GM12878 (cell line): ENCODE measurements around the gene ISL2. TPM values are rescaled to one million over a fixed set of nuclear protein-coding genes. Genes with fewer than 3 reads are reported as not detected.

Experiments
- ATAC-seq: fragments of 200-7000 bp; cut with Tn5 transposase; 3 replicates; pipeline ENCODE4 v1.9.1; 2020; ENCODE audit warnings: mild to moderate bottlenecking, moderate library complexity
- BruUV-seq: library from RNA; stranded (reverse); fragments of 400-500 nt; replicated peaks from 2 replicates; lab custom pipeline; 2021; lab: Mats Ljungman, UMichigan
- CTCF ChIA-PET: fragments of 300-600 bp; sonication (Branson Sonifier 250); formaldehyde crosslinking; extraction: SDS; loops from one replicate; lab custom pipeline; 2021; ENCODE audit warnings: inconsistent platforms; lab: Yijun Ruan, JAX
- POLR2A ChIA-PET: fragments of 350-600 bp; formaldehyde crosslinking; extraction: SDS; loops from one replicate; lab custom pipeline; 2021; ENCODE audit warnings: inconsistent platforms; lab: Charles Lee
- RAD21 ChIA-PET: fragments of 300-600 bp; sonication (Branson Sonifier 250); formaldehyde crosslinking; loops from one replicate; lab custom pipeline; 2023; ENCODE audit warnings: antibody characterized with exemption; ENCODE audit not compliant: unreplicated experiment; lab: Charles Lee
- SMC1A ChIA-PET: fragments of 300-600 bp; sonication (Branson Sonifier 250); formaldehyde crosslinking; loops from one replicate; lab custom pipeline; 2023; ENCODE audit not compliant: unreplicated experiment, uncharacterized antibody; lab: Charles Lee
- DNase-seq: peaks from one replicate; pipeline ENCODE4 v3.0.0-alpha.2; 2011; ENCODE audit warnings: low read depth, low spot score
- FAIRE-seq: peaks from 3 replicates; lab custom pipeline; 2011; peaks lifted over from hg19 to GRCh38; lab: Jason Lieb, UNC
- H2AFZ ChIP-seq: 2 replicates; pipeline ENCODE4 v1.6.0; 2011; ENCODE audit warnings: low read depth, low read length, control low read depth; ENCODE audit not compliant: control insufficient read depth
- H3K27ac ChIP-seq: 2 replicates; pipeline ENCODE4 v1.5.1; 2011; ENCODE audit warnings: control low read depth; ENCODE audit not compliant: control insufficient read depth, insufficient read depth
- H3K27me3 ChIP-seq, 2 experiments: replicated peaks in 1 of 2; 2 replicates each; pipeline versions ENCODE4 v1.6.0 to v1.6.1; 2011; ENCODE audit warnings: low read length in 1 of 2; ENCODE audit not compliant: control insufficient read depth in 2 of 2, insufficient read depth in 2 of 2
- H3K36me3 ChIP-seq, 2 experiments: 2 replicates each; pipeline ENCODE4 v1.5.1; 2011; ENCODE audit warnings: low read length in 1 of 2; ENCODE audit not compliant: control insufficient read depth in 2 of 2, insufficient read depth in 2 of 2
- H3K4me1 ChIP-seq: 2 replicates; pipeline ENCODE4 v1.6.1; 2011; ENCODE audit warnings: mild to moderate bottlenecking, low read length, moderate library complexity, mixed read lengths; ENCODE audit not compliant: control insufficient read depth, insufficient read depth
- H3K4me2 ChIP-seq: 2 replicates; pipeline ENCODE4 v1.6.0; 2011; ENCODE audit warnings: control low read depth; ENCODE audit not compliant: control insufficient read depth, insufficient read depth
- H3K4me3 ChIP-seq: fragments of 200-600 bp; sonication (generic); 2 replicates; pipeline ENCODE4 v1.5.1; 2016
- H3K79me2 ChIP-seq: 2 replicates; pipeline ENCODE4 v1.6.0; 2011; ENCODE audit warnings: low read length; ENCODE audit not compliant: control insufficient read depth, insufficient read depth
- H3K9ac ChIP-seq: 2 replicates; pipeline ENCODE4 v1.8.0; 2011; ENCODE audit warnings: low read length, control low read depth, mixed read lengths; ENCODE audit not compliant: control insufficient read depth, insufficient read depth
- H3K9me3 ChIP-seq: replicated peaks from 3 replicates; pipeline ENCODE4 v1.5.1; 2011; ENCODE audit warnings: mild to moderate bottlenecking, low read length; ENCODE audit not compliant: control insufficient read depth, insufficient read depth
- H4K20me1 ChIP-seq: 2 replicates; pipeline ENCODE4 v1.6.0; 2011; ENCODE audit not compliant: control insufficient read depth, insufficient read depth
- EZH2 ChIP-seq: IDR thresholded peaks from 2 replicates; pipeline ENCODE4 v1.6.1; 2012; ENCODE audit warnings: low read depth, mild to moderate bottlenecking, control low read depth, inconsistent platforms, low read length, borderline replicate concordance; ENCODE audit not compliant: control insufficient read depth
- KDM1A ChIP-seq: fragments of 200-600 bp; sonication (generic); IDR thresholded peaks from 2 replicates; pipeline ENCODE4 v1.6.1; 2016; ENCODE audit warnings: borderline replicate concordance
- NFYA ChIP-seq: IDR thresholded peaks from 2 replicates; pipeline ENCODE4 v1.6.1; 2011; ENCODE audit warnings: low read depth, mild to moderate bottlenecking, low read length, improper control_type of control experiment, borderline replicate concordance
- NRF1 ChIP-seq: conservative IDR thresholded peaks from 2 replicates; pipeline ENCODE4 v1.6.1; 2011; ENCODE audit warnings: mild to moderate bottlenecking, low read depth, low read length, improper control_type of control experiment
- SRF ChIP-seq, 2 experiments: IDR thresholded peaks; 2 replicates each; pipeline ENCODE4 v1.6.1; 2011; ENCODE audit warnings: low read depth in 2 of 2, low read length in 2 of 2, mild to moderate bottlenecking in 1 of 2, moderate library complexity in 1 of 2
- SUZ12 ChIP-seq: fragments of 200-600 bp; sonication (generic); IDR thresholded peaks from one replicate; pipeline ENCODE4 v1.6.1; 2018; ENCODE audit warnings: antibody characterized with exemption, mild to moderate bottlenecking; ENCODE audit not compliant: unreplicated experiment
- TCF12 ChIP-seq: IDR thresholded peaks from 2 replicates; pipeline ENCODE4 v1.6.1; 2011; ENCODE audit warnings: low read depth, mild to moderate bottlenecking, low read length
- ZBTB33 ChIP-seq: fragments of 450-650 bp; IDR thresholded peaks from 2 replicates; pipeline ENCODE4 v1.6.1; 2017; ENCODE audit warnings: mild to moderate bottlenecking
- ZNF274 ChIP-seq: IDR thresholded peaks from one replicate; pipeline ENCODE4 v1.8.0; 2011; ENCODE audit not compliant: insufficient read length, insufficient read depth
- WGBS: methylation state at CpG from one replicate; pipeline ENCODE4 v1.1.6; 2016; ENCODE audit warnings: low lambda C conversion rate; ENCODE audit not compliant: insufficient replicate concordance, insufficient coverage; ENCODE audit errors: missing lambda C conversion rate; 5-methylcytosine and 5-hydroxymethylcytosine counted together
- in situ Hi-C: fragments of 300-500 bp; cut with MboI; formaldehyde crosslinking; loops from 9 replicates; pipeline ENCODE4 v1.14.3; 2018; ENCODE audit warnings: mixed read lengths
- intact Hi-C: fragments of 100-400 bp; cut with micrococcal nuclease; formaldehyde crosslinking; loops from one replicate; pipeline ENCODE4 v1.14.2; 2022; ENCODE audit not compliant: unreplicated experiment
- polyA plus RNA-seq, 11 experiments: library from polyadenylated mRNA; depleted of rRNA in 4 of 11; unstranded in 6 of 11; stranded (reverse) in 5 of 11; fragments of >200 nt; fragmentation: Nextera tagmentation in 4 of 11; fragmentation: Illumina TruSeq in 1 of 11; extraction: Ambion mirVana in 4 of 11; extraction: Trizol in 1 of 11; gene quantifications; 1 replicate in 1 of 11; 2 replicates in 10 of 11; pipeline versions ENCODE4 v1.2.1 to v1.2.3, GENCODE V29; 2011 to 2016; ENCODE audit warnings: inconsistent platforms in 2 of 11, missing spikeins in 2 of 11, low read depth in 1 of 11
- total RNA-seq, 4 experiments: library from RNA; depleted of rRNA in 3 of 4; stranded (reverse); fragments of >200 nt in 3 of 4; fragmentation: Illumina TruSeq in 1 of 4; extraction: Trizol in 1 of 4; gene quantifications; 2 replicates each; pipeline versions ENCODE4 v1.2.1 to v1.2.3, GENCODE V29; 2013 to 2021

ISL2 gene
- total and polyA plus RNA-seq, 10 of the 15 experiments (the other 5 are each of a cell fraction or from before 2014, with no cell fraction given): 0.05 to 0.26 (median 0.08) TPM; not detected in 7

GRCh38 chr15:76346669-76347481 lies 10.3 kb downstream of the ISL2 start:
- Histone ChIP-seq H4K20me1 (no peaks in the 10 kb centered on the region), H3K4me2 (peak overlapping the region; percentile 100), H3K4me3 (peak overlapping the region; percentile 68), H3K79me2 (no peaks in the 10 kb centered on the region), H2AFZ (peak overlapping the region; percentile 61), H3K27ac (no peak overlapping the region), H3K9me3 (no peaks in the 10 kb centered on the region; the same call in 2 of the 3 replicates), H3K27me3 (peaks cover 10 to 29% of the 10 kb centered on the region in 2 experiments), H3K9ac (peak overlapping the region; percentile 35; the same call in 1 of the 2 replicates), H3K4me1 (peaks cover 6% of the 10 kb centered on the region; the same call in 1 of the 2 replicates), H3K36me3 (no peaks in the 10 kb centered on the region)
- ChIA-PET POLR2A (no interaction called here), SMC1A (no interaction called here), CTCF (interaction anchor here (1.4 kb wide), 1 partner anchor 155 kb away, joined by 3 read pairs; no protein-coding TSS in a partner anchor), RAD21 (no interaction called here)
- TF ChIP-seq SRF (IDR thresholded peaks at IDR 0.05; ENCODE audit: low read depth in 2 of 2, low read length in 2 of 2) (no peak), SUZ12 (peak; percentile 18)
- in situ Hi-C loops (no loop called here), intact Hi-C loops (loop anchor here (5.0 kb wide), 1 partner anchor 495 kb away; no protein-coding TSS in a partner anchor)
- peak; percentile 33; the same call in 2 of the 3 replicates for ATAC-seq
- BruUV-seq: no TSS peak
- WGBS: 41% methylated on average over 65 of the region's 74 CpGs
- FAIRE-seq: no peak
- DNase-seq: no peak

GRCh38 chr15:76347482-76348055 lies 11.0 kb downstream of the ISL2 start:
- ChIA-PET CTCF (interaction anchor here (1.4 kb wide), 1 partner anchor 156 kb away, joined by 3 read pairs; no protein-coding TSS in a partner anchor), SMC1A (no interaction called here)
- no peaks in the 10 kb centered on the region; the same call in 2 of the 3 replicates for H3K9me3 ChIP-seq

More at GRCh38 chr15:76347482-76348055, 11.0 kb downstream of the ISL2 start:
- ChIA-PET POLR2A (no interaction called here), RAD21 (no interaction called here)
- Histone ChIP-seq H3K4me3 (no peak overlapping the region), H2AFZ (no peak overlapping the region), H3K79me2 (no peaks in the 10 kb centered on the region), H3K27ac (no peak overlapping the region), H3K36me3 (no peaks in the 10 kb centered on the region), H3K4me1 (0 out of 2 replicates have a peak, but pooled peaks cover 6% of the 10 kb centered on the region), H3K4me2 (no peak overlapping the region), H4K20me1 (no peaks in the 10 kb centered on the region), H3K9ac (no peak overlapping the region), H3K27me3 (peaks cover 8 to 26% of the 10 kb centered on the region in 2 experiments)
- intact Hi-C loops: loop anchor here (5.0 kb wide), 1 partner anchor 495 kb away; no protein-coding TSS in a partner anchor
- 91% methylated on average over 13 of the region's 13 CpGs for WGBS
- no peak for FAIRE-seq
- in situ Hi-C loops: no loop called here
- ATAC-seq: no peak
- DNase-seq: no peak
- no TSS peak for BruUV-seq
- TF ChIP-seq EZH2 (no peak), KDM1A (no peak), TCF12 (no peak), ZNF274 (no peak), ZBTB33 (no peak), NRF1 (no peak), NFYA (no peak)
